Endothelial cell of umbilical vein (primary cell): ENCODE data around the gene EHMT1.

Experiments
- POLR2A ChIP-seq: IDR thresholded peaks from 2 replicates; pipeline ENCODE4 v1.6.1; 2012; ENCODE audit warnings: low read depth, mild to moderate bottlenecking, control low read depth, low read length
- TF ChIP-seq, protein P1 (sequence below), 2 donors: IDR thresholded peaks; 1 replicate in 1 of 2; 2 replicates in 1 of 2; pipeline ENCODE4 v1.5.1; 2011; ENCODE audit warnings: low read length in 2 of 2, mild to moderate bottlenecking in 2 of 2, moderate library complexity in 2 of 2, control low read depth in 1 of 2, inconsistent platforms in 1 of 2, low read depth in 1 of 2; ENCODE audit not compliant: insufficient read depth in 1 of 2; ENCODE audit errors: extremely low read depth in 1 of 2

DNA sequence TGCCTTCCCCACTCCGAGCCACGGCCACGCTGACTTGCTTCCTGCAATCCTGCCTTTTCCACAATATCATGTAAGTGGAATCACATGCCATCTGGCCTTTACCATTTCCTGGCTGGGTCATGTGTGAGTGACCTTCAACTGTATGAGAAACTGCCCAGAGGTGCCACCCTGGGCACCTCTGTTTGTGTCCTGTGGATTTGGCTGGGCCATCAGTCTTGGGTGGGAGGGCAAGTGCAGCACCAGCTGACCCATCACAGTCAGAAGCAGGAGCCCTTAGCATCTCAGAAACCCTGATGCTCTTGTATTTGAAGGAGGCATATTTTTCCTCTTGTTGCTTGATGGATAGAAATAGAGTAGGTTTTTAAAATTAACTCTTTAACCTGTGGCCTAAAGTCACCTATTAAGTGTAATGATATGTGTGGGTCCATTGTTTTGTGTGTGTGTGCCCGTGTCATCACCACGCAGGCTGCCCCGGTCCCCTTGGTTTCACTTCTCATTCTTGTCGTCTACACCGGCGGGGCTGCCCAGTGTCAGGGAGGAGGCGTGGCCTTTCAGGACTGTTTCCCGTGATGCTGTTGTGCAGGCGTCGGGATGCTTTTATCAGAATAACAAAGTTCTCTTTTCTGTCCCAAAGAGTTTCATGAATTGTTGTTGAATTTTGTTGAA is 206.7 kb downstream of the EHMT1 start:
- TF ChIP-seq, protein P1, sequence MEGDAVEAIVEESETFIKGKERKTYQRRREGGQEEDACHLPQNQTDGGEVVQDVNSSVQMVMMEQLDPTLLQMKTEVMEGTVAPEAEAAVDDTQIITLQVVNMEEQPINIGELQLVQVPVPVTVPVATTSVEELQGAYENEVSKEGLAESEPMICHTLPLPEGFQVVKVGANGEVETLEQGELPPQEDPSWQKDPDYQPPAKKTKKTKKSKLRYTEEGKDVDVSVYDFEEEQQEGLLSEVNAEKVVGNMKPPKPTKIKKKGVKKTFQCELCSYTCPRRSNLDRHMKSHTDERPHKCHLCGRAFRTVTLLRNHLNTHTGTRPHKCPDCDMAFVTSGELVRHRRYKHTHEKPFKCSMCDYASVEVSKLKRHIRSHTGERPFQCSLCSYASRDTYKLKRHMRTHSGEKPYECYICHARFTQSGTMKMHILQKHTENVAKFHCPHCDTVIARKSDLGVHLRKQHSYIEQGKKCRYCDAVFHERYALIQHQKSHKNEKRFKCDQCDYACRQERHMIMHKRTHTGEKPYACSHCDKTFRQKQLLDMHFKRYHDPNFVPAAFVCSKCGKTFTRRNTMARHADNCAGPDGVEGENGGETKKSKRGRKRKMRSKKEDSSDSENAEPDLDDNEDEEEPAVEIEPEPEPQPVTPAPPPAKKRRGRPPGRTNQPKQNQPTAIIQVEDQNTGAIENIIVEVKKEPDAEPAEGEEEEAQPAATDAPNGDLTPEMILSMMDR (IDR thresholded peaks at IDR 0.05; ENCODE audit: extremely low read depth in 1 of 2, insufficient read depth in 1 of 2, low read depth in 1 of 2, low read length in 2 of 2) = no peak
- no peak for TF ChIP-seq POLR2A
